GM12873 (cell line): ENCODE data around the gene IRF7.

Experiments used
- TF ChIP-seq, protein P1 (sequence below): IDR thresholded peaks from 2 replicates; pipeline ENCODE4 v1.5.1; 2012; ENCODE audit warnings: low read depth, mild to moderate bottlenecking, moderate library complexity, low read length, control low read depth; ENCODE audit not compliant: insufficient read depth; ENCODE audit errors: missing control alignments

The IRF7 gene

DNA sequence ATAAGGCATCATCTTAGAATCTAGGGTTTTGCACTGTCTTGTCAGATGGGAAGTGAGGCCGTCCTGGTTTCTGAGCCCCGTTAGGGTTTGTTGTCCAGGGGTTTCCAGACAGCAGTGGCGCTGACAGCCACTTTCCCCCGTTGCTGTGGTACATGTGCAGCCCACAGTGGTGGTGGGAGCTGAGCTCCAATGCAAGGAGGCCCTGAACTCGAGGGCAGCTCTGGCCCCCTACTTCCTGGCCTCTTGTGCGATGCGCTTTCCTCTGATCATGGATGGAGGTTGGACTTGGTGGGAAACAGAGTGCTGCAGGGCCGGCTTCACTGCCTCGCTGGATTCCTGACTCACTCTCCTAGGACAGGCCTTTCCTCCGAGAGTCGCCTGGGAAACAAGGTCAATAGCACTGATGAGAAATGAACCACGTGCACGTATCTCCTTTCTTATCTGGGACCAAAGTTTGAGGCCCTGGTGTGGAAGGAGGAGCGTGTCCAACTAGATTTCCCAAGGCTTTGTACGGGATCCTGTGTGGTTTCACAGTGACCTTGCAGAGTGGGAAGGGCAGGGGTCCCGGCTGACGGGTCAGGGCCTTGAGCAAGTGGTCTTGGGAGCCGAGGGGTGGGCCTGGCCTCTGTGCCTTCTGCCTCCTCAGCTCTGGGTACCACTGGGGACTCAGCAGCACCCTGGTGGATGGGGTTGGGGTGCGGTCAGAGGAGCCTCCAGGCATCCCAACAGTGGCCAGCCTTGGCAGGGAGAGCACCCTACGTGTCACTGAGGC, 35.7 kb downstream of the IRF7 start:
- TF ChIP-seq, protein P1, sequence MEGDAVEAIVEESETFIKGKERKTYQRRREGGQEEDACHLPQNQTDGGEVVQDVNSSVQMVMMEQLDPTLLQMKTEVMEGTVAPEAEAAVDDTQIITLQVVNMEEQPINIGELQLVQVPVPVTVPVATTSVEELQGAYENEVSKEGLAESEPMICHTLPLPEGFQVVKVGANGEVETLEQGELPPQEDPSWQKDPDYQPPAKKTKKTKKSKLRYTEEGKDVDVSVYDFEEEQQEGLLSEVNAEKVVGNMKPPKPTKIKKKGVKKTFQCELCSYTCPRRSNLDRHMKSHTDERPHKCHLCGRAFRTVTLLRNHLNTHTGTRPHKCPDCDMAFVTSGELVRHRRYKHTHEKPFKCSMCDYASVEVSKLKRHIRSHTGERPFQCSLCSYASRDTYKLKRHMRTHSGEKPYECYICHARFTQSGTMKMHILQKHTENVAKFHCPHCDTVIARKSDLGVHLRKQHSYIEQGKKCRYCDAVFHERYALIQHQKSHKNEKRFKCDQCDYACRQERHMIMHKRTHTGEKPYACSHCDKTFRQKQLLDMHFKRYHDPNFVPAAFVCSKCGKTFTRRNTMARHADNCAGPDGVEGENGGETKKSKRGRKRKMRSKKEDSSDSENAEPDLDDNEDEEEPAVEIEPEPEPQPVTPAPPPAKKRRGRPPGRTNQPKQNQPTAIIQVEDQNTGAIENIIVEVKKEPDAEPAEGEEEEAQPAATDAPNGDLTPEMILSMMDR: no peak

DNA sequence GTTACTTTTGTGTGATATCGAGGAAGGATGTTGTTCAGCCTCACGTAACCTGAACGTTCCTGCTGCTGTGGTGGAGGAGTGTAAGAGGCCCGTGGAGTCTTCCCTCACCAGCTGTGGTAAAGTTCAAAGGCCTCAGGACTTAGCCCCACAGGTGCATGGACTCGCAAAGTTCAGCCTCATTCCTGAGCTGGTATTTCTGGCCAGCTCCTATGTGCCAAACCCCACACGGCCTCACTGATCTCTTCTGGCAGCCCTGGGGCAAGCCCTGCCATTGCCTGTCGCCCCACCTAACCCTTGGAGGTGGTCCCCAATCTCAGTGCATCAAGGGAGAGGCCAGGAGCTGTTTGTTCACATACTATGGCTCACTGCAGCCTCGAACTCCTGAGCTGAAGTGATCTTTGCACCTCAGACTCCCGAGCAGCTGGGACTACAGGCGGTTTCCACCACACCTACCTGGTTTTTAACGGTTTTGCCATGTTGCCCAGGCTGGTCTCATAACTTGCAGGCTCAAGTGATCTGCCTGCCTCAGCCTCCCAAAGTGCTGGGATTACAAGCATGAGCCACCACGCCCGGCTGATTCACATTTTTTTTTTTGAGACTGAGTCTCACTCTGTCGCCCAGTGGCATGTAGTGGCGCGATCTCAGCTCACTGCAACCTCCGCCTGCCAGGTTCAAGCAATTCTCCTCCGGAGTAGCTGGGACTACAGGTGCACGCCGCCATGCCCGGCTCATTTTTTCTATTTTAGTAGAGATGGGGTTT, 37.3 kb downstream of the IRF7 start:
- TF ChIP-seq, protein P1: no peak

DNA sequence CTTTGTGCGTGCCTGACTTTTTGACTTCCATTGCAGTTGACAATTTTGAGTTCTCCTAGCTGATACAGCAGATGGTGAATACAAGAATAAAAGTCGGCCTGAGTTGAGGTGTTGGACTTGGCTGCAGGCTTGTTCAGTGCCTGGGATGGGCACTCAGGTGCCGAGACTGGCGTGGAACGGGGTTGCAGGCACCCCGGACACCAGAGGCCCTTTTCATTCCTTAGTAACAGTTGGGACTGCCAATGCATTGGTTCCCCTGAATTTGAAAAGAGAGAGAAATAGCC, 38.2 kb downstream of the IRF7 start:
- TF ChIP-seq, protein P1: no peak

DNA sequence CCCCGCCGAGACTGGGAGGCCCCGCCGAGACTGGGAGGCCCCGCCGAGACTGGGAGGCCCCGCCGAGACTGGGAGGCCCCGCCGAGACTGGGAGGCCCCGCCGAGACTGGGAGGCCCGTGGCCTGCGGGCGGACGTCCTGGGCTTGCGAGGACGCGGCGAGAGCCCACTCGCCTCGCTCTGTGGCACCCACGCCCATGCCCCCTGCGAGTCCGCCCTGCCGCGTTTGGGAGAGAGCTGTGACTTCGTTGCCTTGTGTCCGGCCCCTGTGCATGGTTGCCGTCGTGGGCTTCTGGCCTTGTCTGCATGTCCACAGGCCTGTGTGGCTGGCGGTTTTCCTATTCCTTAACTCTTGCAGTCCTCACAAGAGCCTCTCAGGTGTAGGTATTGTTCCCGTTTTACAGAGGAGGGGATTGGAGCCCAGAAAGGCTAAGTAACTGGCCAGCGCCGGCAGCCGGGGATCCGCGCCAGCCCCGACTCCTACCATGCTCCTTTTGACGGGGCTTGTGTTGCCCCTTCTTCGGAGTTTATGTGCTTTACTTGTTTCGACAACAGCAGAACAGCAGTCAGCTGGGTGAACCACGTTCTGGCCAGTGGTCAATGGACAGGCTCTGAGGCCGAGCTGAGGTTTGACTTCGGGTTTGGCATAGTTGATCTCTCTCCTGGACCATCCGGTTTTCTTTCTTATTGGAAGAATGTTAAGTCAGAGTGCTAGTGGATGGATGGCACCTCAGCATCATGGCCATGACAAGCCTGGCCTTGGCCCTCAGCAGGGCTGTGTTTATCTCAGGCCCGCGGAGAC, 38.7 kb downstream of the IRF7 start:
- TF ChIP-seq, protein P1: no peak

DNA sequence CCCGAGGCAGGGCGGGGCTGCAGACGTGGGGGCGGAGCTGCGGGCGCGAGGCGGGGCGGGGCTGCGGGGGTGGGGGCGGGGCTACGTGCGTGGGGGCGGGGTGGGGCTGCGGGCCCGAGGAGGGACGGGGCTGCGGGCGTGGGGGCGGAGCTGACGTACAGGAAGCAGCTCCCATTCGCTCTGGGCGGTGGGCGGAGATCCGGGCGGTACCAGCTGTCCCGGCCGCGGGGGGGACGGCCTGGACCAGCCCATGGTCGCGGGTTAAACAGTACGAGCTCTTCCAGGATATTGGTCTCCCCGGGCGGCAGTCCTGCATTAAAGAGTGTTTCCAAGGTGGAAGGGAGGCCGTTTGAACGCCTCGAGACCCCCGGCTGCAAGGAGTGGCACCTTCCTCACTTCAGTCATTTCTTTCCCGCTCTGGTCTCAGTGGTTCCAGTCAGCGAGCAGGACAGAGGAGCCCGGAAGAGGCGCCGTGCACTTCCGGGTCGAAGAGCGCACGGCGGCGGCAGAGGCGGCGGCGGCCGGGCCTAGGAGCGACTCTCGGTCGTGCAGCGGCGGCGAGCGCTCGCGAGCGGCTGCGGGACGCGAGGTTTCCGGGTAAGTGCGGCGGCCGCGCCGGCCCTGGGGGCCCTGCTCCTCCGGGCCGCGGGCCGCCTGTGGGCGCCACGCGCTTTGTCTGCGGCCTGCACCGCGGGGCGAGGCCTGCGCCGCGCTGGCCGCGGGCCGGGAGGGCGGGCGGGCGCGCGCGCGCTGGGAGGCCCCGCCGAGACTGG, 39.6 kb downstream of the IRF7 start, which contains the start of gene PHRF1:
PHRF1 (plus strand) TSS at position 475 of the 773 bp plus-strand sequence. CDS start 5,043 bp downstream, outside the sequence.
- TF ChIP-seq, protein P1: no peak

DNA sequence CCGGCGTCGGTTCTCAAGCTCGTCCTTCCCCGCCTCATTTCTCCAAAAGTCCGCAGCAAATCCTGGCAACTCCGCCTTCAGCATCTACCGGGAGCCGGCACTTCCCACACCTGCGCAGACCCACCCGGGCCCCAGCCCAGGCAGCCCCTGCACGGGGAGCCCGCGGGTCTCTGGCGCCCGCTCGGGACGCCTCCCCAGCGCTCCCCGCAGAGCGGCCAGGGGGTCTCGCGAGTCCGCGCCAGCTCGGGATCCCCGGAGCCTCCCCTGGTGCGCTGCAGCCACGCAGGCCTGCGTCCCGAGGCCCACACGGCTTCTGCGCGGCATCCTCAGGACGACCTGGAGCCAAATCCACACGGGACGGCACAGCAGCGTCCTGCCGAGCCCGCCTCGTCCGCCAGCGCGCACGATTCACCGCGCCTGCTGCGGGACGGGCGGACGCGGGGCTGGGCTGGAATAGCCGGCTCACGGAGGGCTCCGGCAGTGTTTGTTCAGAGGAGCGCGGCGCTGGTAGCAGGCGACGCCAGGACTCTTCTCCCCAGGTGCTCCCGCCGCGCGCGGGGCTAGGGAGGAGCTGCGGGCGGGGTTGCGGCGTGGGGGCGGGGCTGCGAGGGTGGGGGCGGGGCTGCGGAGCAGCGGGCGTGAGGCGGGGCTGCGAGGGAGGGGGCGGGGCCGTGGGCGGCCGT, 40.3 kb downstream of the IRF7 start:
- TF ChIP-seq, protein P1: no peak
